Neural cell (in vitro differentiated cells): Measurements from ENCODE around the gene EMC9. TPM values are rescaled to one million over a fixed set of nuclear protein-coding genes. Genes with fewer than 3 reads are reported as not detected.

ENCODE experiments used
- H2AFZ ChIP-seq: fragments of 200-600, 300-800 bp; sonication (generic), shearing (Covaris generic); 2 replicates; pipeline ENCODE4 v1.6.0; 2014; ENCODE audit warnings: low read depth, mild to moderate bottlenecking, antibody characterized with exemption, low read length, moderate library complexity
- H3F3A ChIP-seq: fragments of 200-600 bp; shearing (Covaris generic); 2 replicates; pipeline ENCODE4 v1.6.1; 2016; ENCODE audit warnings: mild to moderate bottlenecking, moderate library complexity, mixed read lengths, antibody characterized with exemption, low read length; ENCODE audit not compliant: insufficient read depth, poor library complexity, severe bottlenecking
- H3K27ac ChIP-seq: fragments of 200-600, 300-800 bp; sonication (generic), shearing (Covaris generic); 2 replicates; pipeline ENCODE4 v1.5.1; 2014; ENCODE audit warnings: mild to moderate bottlenecking, low read length, moderate library complexity
- H3K27me3 ChIP-seq: fragments of 300-800, 200-600 bp; sonication (generic), shearing (Covaris generic); 2 replicates; pipeline ENCODE4 v1.6.0; 2014; ENCODE audit warnings: mild to moderate bottlenecking, low read depth, low read length, moderate library complexity; ENCODE audit not compliant: insufficient read depth
- H3K36me3 ChIP-seq: fragments of 300-800, 200-600 bp; sonication (generic), shearing (Covaris generic); 2 replicates; pipeline ENCODE4 v1.5.1; 2014; ENCODE audit warnings: mild to moderate bottlenecking, antibody characterized with exemption, low read length, moderate library complexity; ENCODE audit not compliant: insufficient read depth
- H3K4me2 ChIP-seq: fragments of 300-800, 200-600 bp; sonication (generic), shearing (Covaris generic); 2 replicates; pipeline ENCODE4 v1.6.0; 2014; ENCODE audit warnings: mild to moderate bottlenecking, low read length
- H3K4me3 ChIP-seq: fragments of 300-800, 200-600 bp; sonication (generic), shearing (Covaris generic); 2 replicates; pipeline ENCODE4 v1.5.1; 2014; ENCODE audit warnings: mild to moderate bottlenecking, low read length, moderate library complexity
- H3K79me2 ChIP-seq: fragments of 200-600 bp; shearing (Covaris generic); replicated peaks from 2 replicates; pipeline ENCODE4 v1.6.0; 2014; ENCODE audit warnings: mild to moderate bottlenecking, low read length, moderate library complexity; ENCODE audit not compliant: insufficient read depth
- H3K9ac ChIP-seq: fragments of 300-800, 200-600 bp; sonication (generic), shearing (Covaris generic); 2 replicates; pipeline ENCODE4 v1.6.1; 2016; ENCODE audit warnings: mild to moderate bottlenecking, low read length, mixed read lengths
- H3K9me2 ChIP-seq: fragments of 200-600 bp; shearing (Covaris generic); 2 replicates; pipeline ENCODE4 v1.6.1; 2016; ENCODE audit warnings: mild to moderate bottlenecking, low read length, mixed read lengths; ENCODE audit not compliant: insufficient read depth
- H3K9me3 ChIP-seq: fragments of 200-600, 300-800 bp; sonication (generic), shearing (Covaris generic); 2 replicates; pipeline ENCODE4 v1.6.1; 2016; ENCODE audit warnings: mild to moderate bottlenecking, mixed run types, low read length, moderate library complexity, mixed read lengths
- H4K20me1 ChIP-seq: fragments of 200-600 bp; shearing (Covaris generic); 2 replicates; pipeline ENCODE4 v1.6.1; 2016; ENCODE audit warnings: mild to moderate bottlenecking, mixed run types; ENCODE audit not compliant: insufficient read depth
- EP300 ChIP-seq: fragments of 450-650 bp; conservative IDR thresholded peaks from 2 replicates; pipeline ENCODE4 v1.6.1; 2014; ENCODE audit warnings: antibody characterized with exemption, mild to moderate bottlenecking, moderate library complexity; ENCODE audit not compliant: poor library complexity, severe bottlenecking
- EZH2 ChIP-seq: fragments of 200-600, 300-800 bp; shearing (Covaris generic), sonication (generic); IDR thresholded peaks from 2 replicates; pipeline ENCODE4 v1.6.1; 2014; ENCODE audit warnings: antibody characterized with exemption, low read length, borderline replicate concordance, mild to moderate bottlenecking; ENCODE audit not compliant: insufficient read depth, poor library complexity, severe bottlenecking
- MXI1 ChIP-seq: fragments of 450-650 bp; conservative IDR thresholded peaks from 2 replicates; pipeline ENCODE4 v1.6.1; 2014; ENCODE audit warnings: antibody characterized with exemption, mild to moderate bottlenecking; ENCODE audit not compliant: poor library complexity, severe bottlenecking
- POLR2AphosphoS5 ChIP-seq: IDR thresholded peaks from 2 replicates; pipeline ENCODE4 v1.6.1; 2012
- RAD21 ChIP-seq: fragments of 450-650 bp; conservative IDR thresholded peaks from 2 replicates; pipeline ENCODE4 v1.6.1; 2014; ENCODE audit warnings: antibody characterized with exemption, mild to moderate bottlenecking, moderate library complexity
- SMC3 ChIP-seq: fragments of 450-650 bp; conservative IDR thresholded peaks from 2 replicates; pipeline ENCODE4 v1.6.1; 2014; ENCODE audit warnings: antibody characterized with exemption, mild to moderate bottlenecking, moderate library complexity; ENCODE audit not compliant: poor library complexity
- TAF1 ChIP-seq: IDR thresholded peaks from 2 replicates; pipeline ENCODE4 v1.6.1; 2012; ENCODE audit warnings: low read depth
- polyA plus RNA-seq: library from polyadenylated mRNA; depleted of rRNA; stranded (reverse); fragments of >200 nt; gene quantifications from 2 replicates; pipeline ENCODE4 v1.2.3, GENCODE V29; 2014
- TF ChIP-seq, protein P1 (sequence below): fragments of 450-650 bp; IDR thresholded peaks from 2 replicates; pipeline ENCODE4 v1.5.1; 2014; ENCODE audit warnings: antibody characterized with exemption, mild to moderate bottlenecking, moderate library complexity; ENCODE audit not compliant: poor library complexity, severe bottlenecking
- TF ChIP-seq, protein P2 (sequence below): IDR thresholded peaks from 2 replicates; pipeline ENCODE4 v1.6.1; 2012; ENCODE audit warnings: borderline replicate concordance

EMC9 gene
- polyA plus RNA-seq, 1 donor from 2014 or later = 45.1 TPM

DNA sequence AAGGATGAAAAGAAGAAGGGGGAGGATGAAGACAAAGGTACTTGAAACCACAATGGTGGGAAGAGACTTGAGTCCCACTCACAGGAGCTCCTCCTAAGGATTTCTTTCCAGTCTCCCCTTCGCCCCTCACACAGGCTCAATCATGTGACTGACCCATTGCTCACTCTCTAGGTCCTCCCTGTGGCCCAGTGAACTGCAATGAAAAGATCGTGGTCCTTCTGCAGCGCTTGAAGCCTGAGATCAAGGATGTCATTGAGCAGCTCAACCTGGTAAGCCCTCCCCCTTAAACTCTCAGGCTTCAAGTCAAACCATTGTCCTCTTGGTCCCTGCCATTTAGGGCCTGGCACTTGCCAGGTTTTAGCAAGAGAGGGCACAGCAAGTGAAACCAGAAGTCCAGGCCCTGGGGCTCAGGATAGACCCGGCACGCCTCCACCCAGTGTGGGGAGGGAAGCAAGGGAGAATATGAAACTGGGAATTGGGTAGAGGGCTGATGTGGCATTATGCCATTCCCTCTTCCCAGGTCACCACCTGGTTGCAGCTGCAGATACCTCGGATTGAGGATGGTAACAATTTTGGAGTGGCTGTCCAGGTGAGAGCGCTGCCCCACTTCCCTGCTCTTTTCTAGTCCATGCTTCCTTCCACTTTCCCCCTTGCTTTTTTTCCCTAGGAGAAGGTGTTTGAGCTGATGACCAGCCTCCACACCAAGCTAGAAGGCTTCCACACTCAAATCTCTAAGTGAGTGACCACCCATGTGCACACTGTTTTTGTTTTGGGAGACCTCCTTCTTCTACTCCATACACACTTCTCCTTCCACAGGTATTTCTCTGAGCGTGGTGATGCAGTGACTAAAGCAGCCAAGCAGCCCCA, 3.6 kb downstream of the EMC9 start:
- peaks cover 11% of the 10 kb centered on the region for H3F3A ChIP-seq
- H3K9ac ChIP-seq = no peak overlapping the region
- H3K4me2 ChIP-seq = no peak overlapping the region
- H3K4me3 ChIP-seq = no peak overlapping the region
- peaks cover 10% of the 10 kb centered on the region for H3K79me2 ChIP-seq
- no peaks in the 10 kb centered on the region for H3K9me3 ChIP-seq
- no peak for TF ChIP-seq RAD21
- TF ChIP-seq, protein P1, sequence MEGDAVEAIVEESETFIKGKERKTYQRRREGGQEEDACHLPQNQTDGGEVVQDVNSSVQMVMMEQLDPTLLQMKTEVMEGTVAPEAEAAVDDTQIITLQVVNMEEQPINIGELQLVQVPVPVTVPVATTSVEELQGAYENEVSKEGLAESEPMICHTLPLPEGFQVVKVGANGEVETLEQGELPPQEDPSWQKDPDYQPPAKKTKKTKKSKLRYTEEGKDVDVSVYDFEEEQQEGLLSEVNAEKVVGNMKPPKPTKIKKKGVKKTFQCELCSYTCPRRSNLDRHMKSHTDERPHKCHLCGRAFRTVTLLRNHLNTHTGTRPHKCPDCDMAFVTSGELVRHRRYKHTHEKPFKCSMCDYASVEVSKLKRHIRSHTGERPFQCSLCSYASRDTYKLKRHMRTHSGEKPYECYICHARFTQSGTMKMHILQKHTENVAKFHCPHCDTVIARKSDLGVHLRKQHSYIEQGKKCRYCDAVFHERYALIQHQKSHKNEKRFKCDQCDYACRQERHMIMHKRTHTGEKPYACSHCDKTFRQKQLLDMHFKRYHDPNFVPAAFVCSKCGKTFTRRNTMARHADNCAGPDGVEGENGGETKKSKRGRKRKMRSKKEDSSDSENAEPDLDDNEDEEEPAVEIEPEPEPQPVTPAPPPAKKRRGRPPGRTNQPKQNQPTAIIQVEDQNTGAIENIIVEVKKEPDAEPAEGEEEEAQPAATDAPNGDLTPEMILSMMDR = no peak
- no peak for TF ChIP-seq EP300
- no peak for TF ChIP-seq EZH2
- TF ChIP-seq, protein P2, sequence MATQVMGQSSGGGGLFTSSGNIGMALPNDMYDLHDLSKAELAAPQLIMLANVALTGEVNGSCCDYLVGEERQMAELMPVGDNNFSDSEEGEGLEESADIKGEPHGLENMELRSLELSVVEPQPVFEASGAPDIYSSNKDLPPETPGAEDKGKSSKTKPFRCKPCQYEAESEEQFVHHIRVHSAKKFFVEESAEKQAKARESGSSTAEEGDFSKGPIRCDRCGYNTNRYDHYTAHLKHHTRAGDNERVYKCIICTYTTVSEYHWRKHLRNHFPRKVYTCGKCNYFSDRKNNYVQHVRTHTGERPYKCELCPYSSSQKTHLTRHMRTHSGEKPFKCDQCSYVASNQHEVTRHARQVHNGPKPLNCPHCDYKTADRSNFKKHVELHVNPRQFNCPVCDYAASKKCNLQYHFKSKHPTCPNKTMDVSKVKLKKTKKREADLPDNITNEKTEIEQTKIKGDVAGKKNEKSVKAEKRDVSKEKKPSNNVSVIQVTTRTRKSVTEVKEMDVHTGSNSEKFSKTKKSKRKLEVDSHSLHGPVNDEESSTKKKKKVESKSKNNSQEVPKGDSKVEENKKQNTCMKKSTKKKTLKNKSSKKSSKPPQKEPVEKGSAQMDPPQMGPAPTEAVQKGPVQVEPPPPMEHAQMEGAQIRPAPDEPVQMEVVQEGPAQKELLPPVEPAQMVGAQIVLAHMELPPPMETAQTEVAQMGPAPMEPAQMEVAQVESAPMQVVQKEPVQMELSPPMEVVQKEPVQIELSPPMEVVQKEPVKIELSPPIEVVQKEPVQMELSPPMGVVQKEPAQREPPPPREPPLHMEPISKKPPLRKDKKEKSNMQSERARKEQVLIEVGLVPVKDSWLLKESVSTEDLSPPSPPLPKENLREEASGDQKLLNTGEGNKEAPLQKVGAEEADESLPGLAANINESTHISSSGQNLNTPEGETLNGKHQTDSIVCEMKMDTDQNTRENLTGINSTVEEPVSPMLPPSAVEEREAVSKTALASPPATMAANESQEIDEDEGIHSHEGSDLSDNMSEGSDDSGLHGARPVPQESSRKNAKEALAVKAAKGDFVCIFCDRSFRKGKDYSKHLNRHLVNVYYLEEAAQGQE = no peak
- TF ChIP-seq SMC3 = no peak
- no peak for TF ChIP-seq TAF1
- TF ChIP-seq POLR2AphosphoS5 = no peak
- no peak for TF ChIP-seq MXI1
- H3K36me3 ChIP-seq = no peaks in the 10 kb centered on the region
- no peak overlapping the region for H3K27ac ChIP-seq
- H3K9me2 ChIP-seq = no peaks in the 10 kb centered on the region
- no peaks in the 10 kb centered on the region for H3K27me3 ChIP-seq
- no peaks in the 10 kb centered on the region for H4K20me1 ChIP-seq
- H2AFZ ChIP-seq = no peak overlapping the region

DNA sequence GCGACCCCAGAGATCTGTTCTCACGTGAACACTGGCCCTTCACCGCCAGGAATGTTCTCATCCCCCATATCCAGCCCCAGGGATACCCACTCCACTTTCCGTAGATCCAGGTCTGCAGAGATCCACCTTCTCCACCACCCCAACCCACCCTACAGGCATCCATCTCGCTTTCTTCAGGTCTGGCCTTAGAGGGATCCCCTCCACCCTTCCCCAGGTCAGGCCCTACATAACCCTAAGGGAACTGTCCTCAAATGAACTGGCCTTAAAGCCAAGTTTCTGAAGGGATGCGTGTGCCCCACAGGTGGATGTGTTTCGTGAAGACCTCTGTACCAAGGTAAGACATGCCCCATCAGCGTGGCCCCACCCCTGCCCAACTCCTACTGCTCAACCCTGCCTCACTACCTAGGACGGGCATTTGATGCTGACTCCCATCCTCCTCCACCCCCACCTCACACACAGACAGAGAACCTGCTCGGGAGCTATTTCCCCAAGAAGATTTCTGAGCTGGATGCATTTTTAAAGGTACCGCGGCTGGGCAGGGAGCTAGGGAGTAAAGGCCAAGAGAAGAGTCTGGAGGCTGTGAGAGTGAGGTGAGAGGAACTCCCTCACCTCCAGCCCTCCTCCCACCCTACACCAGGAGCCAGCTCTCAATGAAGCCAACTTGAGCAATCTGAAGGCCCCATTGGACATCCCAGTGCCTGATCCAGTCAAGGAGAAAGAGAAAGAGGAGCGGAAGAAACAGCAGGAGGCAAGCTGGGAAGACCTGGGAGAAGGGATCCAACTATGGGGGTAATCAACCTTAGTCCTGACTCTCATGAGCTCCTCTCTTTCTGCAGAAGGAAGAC, 4.5 kb downstream of the EMC9 start:
- Histone ChIP-seq H4K20me1 (no peaks in the 10 kb centered on the region), H3K9me3 (no peaks in the 10 kb centered on the region), H3K27me3 (no peaks in the 10 kb centered on the region), H3K9ac (peak overlapping the region; percentile 67), H3K36me3 (no peaks in the 10 kb centered on the region), H2AFZ (no peak overlapping the region), H3K4me2 (no peak overlapping the region), H3K27ac (no peak overlapping the region), H3K4me3 (peak overlapping the region; percentile 74), H3F3A (peaks cover 8% of the 10 kb centered on the region), H3K9me2 (no peaks in the 10 kb centered on the region), H3K79me2 (peaks cover 10% of the 10 kb centered on the region)
- no peak for TF ChIP-seq TAF1
